Measurements from ENCODE around the gene UBE2N.
"Not testable (repeated sequence)": the region's sequence is repeated elsewhere in the genome, so short reads cannot be mapped to it uniquely, and the experiment has no call there.

The UBE2N gene

GRCh38 chr12:93411060-93411459, 30.7 kb downstream of the UBE2N start:
- not testable (repeated sequence) for DNase-seq (ENCODE audit: low spot score)

DNA sequence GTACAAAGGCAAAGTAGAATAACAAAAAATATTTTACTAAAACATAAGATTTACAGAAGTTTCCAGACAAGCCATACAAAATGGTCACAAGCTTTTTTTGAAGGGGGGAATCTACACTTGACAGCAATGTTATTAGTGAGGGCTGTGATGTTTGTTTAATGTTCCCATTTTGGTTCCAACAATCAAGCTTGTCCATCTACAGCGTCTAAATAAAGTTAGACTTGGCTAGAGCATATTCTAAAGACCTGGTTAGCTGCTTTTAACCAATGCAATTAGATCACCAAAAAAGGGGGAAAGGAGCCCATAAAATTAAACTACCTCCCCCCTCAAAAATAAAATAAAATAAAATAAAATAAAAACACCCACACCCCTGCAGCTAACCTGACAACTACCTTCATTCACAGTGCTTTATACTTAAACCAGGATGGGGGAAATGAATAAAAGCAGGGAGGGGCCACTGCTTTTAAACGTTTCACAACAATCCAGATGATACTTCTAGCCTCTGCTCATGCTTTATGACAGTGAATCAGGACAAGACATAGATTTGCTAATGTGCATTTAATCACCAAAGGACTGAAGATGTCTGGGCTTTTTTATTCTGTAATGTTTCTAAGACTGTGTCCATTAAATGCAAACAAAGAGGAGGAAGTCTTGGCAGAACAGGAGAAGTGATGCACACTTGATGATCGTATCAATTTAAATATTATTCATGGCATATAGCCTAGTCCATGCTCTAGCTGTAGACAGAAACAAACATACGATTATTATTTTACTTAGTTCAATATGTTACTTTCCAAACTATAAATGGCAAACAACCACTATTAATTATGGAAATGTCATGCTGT, 32.2 kb downstream of the UBE2N start:
- not testable (repeated sequence) for DNase-seq (ENCODE audit: low spot score)

- DNase-seq (ENCODE audit: low spot score): no peak
Measured at GRCh38 chr12:93408813-93409212, 32.9 kb downstream of the UBE2N start.

GRCh38 chr12:93407963-93408283, 33.8 kb downstream of the UBE2N start:
- no peak for DNase-seq (ENCODE audit: low spot score)

GRCh38 chr12:93407054-93407962, 34.4 kb downstream of the UBE2N start:
- DNase-seq (ENCODE audit: low spot score): no peak

DNA sequence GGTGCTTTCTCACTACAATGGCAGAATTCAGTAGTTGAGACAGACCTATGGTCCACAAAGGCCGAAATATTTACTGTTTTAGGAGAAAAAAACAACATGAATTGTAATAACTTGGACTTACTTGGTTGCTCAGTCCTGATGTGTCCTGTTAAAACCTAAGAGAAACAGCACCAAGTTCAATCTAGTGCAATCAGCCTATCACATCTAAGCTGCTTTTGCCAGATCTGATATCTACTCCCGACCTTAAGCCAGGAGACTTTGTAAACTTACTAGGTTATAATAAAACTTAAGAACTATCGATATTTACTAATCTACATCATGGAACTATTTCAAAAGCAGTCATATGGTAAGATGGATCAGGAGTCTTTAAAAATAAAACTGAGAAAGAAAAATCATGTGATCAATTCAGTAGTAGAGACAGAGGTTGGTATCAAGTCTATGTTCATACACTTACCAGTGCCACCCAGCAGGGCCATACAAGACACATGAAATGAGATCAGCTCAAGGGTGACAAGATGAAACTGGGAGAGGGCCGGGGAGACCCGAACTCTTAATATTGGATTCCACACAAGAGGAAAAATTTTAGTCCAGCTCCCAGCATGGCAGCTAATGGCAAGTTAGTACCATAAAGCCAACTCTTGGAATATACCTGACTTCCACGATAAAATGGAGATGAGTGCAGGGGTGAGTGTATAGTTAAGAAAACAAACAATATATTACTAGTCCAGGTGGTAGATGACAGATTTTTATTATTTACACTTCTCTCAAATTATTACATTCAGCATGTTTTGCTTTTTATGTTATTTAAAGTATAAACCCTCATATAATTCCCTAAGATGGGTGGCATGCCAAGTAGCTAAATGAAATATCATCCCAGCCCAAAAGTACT, 36.5 kb downstream of the UBE2N start:
- DNase-seq (ENCODE audit: low spot score): no peak

- no peak for DNase-seq (ENCODE audit: low spot score)
Measured at GRCh38 chr12:93403988-93404803, 37.6 kb downstream of the UBE2N start.

- no peak for DNase-seq (ENCODE audit: low spot score)
Measured at GRCh38 chr12:93402333-93403311, 39.1 kb downstream of the UBE2N start.

- DNase-seq (ENCODE audit: low spot score): not testable (repeated sequence)
Measured at GRCh38 chr12:93399183-93399863, 42.4 kb downstream of the UBE2N start.

GRCh38 chr12:93397412-93397811, 44.3 kb downstream of the UBE2N start:
- no peak for DNase-seq (ENCODE audit: low spot score)

- no peak for DNase-seq (ENCODE audit: low spot score)
Measured at GRCh38 chr12:93393425-93393824, 48.3 kb downstream of the UBE2N start.

GRCh38 chr12:93390549-93391297, 51.0 kb downstream of the UBE2N start:
- no peak for DNase-seq (ENCODE audit: low spot score)

DNA sequence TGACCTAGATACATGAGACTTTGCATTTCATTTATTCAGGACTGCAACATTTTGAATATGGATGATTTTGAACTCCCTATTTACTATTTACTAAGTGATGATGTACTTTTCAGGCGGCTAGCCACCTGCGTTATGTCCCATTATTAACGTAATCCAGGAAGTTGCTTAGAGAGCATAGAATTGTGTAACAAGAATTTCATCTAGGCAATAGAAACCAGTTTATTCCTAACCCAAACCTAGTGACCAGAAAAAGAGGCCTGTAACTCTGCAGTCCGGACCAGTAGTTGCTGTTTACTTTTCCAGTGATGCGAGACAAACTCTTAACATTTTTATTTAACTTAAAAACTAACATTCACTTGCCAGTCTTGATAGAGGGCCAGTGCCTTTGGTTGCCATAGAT, 51.7 kb downstream of the UBE2N start:
- DNase-seq (ENCODE audit: low spot score): no peak

- DNase-seq (ENCODE audit: low spot score): no peak
Measured at GRCh38 chr12:93387780-93388179, 54.0 kb downstream of the UBE2N start.

DNA sequence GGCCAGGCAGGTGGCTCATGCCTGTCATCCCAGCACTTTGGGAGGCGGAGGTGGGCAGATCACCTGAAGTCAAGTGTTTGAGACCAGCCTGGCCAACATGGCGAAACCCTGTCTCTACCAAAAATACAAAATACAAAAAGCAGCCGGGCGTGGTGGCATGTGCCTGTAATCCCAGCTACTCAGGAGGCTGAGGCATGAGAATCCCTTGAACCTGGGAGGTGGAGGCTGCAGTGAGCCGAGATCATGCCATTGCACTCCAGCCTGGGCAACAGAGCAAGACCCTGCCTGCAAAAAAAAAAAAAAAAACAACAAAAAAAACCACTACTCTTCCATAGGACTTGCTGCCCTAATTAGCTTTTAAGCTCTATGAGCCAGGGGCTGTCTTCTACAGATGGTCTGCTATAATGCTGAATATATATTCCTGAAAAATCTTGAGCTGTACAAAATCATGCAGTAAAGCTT, 59.7 kb downstream of the UBE2N start:
- not testable (repeated sequence) for DNase-seq (ENCODE audit: low spot score)

- DNase-seq (ENCODE audit: low spot score): no peak
Measured at GRCh38 chr12:93381161-93381975, 60.4 kb downstream of the UBE2N start.

- peak; percentile 56 for DNase-seq (ENCODE audit: low spot score)
Measured at GRCh38 chr12:93380480-93381121, 61.1 kb downstream of the UBE2N start.

Measured in NAMALWA (cell line).